Stimulated activated CD4-positive, alpha-beta T cell treated with anti-CD3 and anti-CD28 coated beads, Interleukin-4, amount 100 ng/mL, for 4 hours (primary cell): Measurements from ENCODE around the gene SMIM44.
A peak's percentile ranks its signal among the peaks of the same experiment; 100 is the strongest.

ENCODE experiments used
- DNase-seq, 2 experiments: peaks; one replicate each; pipeline ENCODE4 v3.0.0-alpha.2; 2020

Gene SMIM44

DNA sequence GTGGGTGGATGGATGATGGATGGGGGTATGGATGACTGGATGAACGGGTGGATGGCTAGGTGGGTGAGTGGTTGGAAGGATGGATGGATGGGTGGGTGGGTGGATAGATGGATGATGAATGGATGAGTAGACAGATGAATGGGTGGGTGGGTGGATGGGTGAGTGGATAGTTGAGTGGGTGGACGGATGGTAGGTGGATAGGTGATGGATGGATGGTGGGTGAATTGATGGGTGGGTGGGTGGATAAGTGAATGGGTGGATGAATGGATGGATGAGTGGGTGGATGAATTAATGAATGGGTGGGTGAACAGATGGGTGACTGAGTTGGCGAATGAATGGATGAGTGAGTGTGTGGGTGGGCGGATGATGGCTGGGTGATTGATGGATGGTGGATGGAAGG, 7.8 kb downstream of the SMIM44 start:
- DNase-seq, result no peak

DNA sequence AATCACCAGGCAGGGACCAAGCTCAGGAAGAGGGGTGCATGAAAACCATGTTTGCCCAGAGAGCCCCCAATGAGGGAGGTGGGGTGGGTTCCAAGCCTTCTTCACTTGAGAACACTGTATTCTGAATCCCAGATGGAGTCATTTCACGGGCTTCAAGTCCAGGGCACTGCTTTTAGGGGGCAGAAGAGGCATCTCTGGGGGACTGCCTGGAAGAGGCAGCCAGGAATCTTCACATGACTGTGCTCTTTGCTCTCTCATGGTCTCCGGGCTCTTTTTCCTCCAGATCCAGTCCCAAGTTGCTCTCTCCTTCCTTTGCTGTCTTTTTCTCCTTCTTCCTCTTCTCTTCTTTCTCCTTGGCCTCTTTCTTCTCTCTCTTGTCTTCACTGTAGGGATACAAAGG, 8.6 kb downstream of the SMIM44 start:
- DNase-seq, result no peak

- no peak for DNase-seq
Observed at GRCh38 chr19:3474010-3474409, 9.2 kb downstream of the SMIM44 start.

GRCh38 chr19:3471954-3472655, 11.1 kb downstream of the SMIM44 start:
- peak in 1 of 2 experiments; percentile 38 for DNase-seq

GRCh38 chr19:3470500-3471128, 12.6 kb downstream of the SMIM44 start:
- no peak for DNase-seq

- DNase-seq, result no peak
Observed at GRCh38 chr19:3469638-3470499, 13.4 kb downstream of the SMIM44 start.

DNA sequence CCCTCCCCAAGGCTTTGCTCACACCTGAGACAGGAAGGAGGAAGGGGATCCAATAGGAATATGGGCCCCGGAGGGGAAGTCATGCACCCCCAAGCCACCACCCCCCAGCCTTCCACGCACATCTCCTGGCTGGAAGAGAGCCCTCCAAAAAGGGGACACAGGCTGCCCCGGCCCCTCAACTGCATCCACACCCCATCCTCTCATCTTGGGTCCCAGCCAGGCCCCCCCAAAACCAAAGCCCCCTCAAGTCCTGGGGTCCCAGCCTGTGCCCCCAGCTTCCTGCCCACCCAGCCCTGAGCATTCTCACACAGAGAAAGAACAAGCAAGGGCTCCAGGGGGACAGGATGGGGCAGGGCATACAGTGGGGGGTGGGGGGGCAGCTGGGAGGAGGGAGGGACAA, 15.0 kb downstream of the SMIM44 start:
- no peak for DNase-seq

DNA sequence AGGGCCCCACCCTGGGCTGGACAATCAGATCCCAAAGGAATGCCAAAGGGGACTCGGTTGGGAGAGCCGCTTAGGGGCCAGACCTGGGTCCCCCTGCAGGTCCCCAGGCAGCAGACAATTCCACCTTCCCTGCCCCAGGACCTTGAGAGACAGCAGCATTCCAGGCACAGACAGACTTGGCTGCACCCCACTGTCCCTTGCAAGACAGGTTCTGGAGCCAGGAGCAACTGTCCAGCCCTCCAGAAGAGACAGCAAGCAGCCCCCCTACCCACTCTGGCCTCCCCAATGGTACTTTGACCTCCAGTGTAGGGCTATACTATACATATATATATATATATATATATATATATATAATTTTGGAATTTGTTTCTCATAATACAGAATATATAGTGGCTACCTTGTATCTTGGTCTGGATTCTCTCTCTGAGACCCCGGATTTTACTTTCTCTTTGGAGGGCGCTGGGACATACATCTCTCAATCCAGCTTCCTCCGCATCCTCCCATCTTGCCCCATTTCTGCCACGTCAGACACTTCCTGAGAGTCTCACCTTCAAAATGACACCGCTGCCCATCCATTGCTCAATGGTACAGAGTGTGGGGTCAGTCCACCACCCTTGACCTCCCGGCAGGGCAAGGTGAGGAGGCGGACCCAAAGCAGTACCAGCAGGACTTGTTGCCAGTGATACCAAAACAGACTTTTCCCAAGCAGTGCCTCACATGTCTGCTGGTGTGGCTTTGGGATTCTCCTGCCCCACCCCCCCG, 15.6 kb downstream of the SMIM44 start:
- no peak for DNase-seq

DNA sequence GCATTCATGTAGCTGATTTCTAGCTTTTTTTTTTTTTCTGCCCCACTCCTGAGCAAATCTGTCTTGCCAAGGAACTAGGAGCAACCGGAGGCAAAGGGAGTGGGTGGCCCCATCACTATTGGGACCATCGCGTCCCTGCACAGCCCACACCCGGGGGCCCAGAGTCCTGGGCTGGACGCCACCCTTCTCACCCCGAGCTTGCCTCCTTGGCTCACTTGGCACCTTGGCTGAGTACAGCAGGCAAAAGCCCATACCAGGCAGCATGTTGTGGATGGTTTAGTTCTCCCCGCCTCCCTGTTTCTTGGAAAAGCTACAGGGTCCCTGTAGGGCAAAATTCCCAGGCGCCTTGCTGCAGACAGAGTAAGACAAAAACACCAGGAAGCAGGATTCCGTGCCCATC, 16.6 kb downstream of the SMIM44 start:
- DNase-seq, result no peak

DNA sequence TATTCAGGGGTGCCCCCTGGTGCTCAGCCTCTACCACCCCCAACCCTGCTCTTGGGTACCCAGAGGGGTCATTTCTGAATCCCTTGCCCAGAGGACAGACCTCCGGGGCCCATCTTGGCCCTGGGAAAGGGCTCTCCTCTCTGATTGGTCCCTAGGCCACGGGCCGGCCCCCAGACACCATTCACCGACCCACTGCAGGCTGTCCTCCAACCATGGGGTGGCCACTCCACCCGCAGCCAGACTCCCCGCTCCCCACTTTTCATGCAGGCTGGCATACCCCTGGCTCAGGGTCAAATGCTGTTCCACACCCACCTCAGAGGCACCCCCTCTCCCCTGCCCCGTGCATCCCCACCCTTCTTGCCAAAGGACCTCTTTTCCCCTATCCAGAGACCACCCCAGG, 17.7 kb downstream of the SMIM44 start:
- DNase-seq, result no peak

- DNase-seq, result no peak
Observed at GRCh38 chr19:3464587-3465235, 18.5 kb downstream of the SMIM44 start.

DNA sequence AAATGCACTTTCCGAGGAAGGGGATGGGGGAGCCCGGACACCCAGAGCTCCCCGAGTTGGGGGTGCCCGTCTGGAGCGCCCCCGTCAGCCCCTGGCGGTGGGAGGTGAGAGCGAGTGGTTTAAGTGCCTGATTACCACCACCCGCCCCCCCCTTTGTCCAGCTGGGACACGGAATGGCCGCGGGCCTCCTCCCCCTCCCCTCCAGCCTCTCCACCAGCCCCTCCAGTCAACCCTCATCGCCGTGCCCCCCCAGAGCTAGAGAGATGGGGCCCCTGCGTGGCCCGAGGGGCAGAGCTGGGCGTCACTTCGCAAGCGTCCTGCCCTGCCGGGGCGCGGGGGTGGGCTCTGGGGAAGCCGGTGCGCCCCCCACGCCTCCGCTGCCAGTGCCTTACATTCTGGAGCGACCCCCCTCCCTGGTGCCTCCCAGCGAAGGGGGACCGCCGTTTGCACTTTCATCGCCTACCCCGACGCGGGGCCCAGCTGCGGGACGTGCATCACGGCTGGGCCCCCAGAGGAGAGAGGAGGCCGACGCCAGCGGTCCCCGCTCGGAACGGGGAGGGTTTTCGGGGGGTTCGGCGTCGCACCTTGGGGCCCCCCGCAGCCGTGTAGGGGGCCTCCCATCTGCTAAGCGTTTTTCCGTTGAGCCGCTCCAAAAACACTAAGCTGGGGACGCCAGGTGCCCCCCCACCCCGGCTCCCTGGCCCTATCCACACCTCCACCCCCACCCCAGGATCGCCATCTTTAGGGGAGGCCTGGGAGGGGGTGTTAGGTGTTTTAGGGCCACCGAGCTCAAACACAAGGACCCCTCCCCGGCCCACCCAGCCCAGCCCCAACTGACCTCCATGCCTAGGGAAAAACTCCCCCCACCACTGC, 19.3 kb downstream of the SMIM44 start:
- DNase-seq, result no peak

GRCh38 chr19:3462991-3463713, 20.1 kb downstream of the SMIM44 start:
- no peak for DNase-seq

DNA sequence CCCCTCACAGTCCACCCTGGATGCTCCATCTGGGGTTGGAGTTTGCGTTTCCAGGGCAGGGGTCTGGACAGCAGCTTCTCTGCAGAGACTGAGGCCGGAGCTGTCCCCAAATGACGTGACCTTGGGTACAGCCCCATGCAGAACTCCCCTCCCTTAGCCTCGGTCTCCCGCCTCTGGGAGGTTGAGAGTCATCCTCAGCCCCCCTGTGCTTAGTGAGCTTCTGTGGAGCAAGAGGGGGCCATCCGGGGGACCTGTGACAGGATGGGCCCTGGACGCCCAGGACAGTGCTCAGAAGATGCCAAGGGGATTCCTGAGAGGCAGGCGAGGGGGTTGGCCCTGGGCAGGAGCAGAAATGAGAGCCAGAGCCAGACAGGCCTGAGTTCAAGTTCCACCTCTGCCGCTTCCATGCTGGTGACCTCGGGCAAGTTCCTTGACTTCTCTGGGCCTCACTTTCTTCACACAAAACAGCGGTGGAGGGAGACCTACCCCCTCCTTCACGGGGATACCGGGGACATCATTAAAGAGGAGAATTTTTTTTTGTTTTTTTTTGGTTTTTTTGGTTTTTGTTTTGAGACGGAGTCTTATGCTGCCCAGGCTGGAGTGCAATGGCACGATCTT, 23.2 kb downstream of the SMIM44 start:
- DNase-seq, result no peak

- no peak for DNase-seq
Observed at GRCh38 chr19:3459089-3459881, 24.0 kb downstream of the SMIM44 start.

GRCh38 chr19:3458229-3459088, 24.8 kb downstream of the SMIM44 start:
- no peak for DNase-seq

GRCh38 chr19:3457528-3458228, 25.6 kb downstream of the SMIM44 start:
- no peak for DNase-seq
